CD4-positive, alpha-beta memory T cell (primary cell): ENCODE measurements around the gene DAPK2. TPM values are rescaled to one million over a fixed set of nuclear protein-coding genes. Genes with fewer than 3 reads are reported as not detected.

Experiments
- CTCF ChIA-PET: fragments of 350-600 bp; sonication (Branson Sonifier 250); formaldehyde crosslinking; loops from one replicate; lab custom pipeline; 2021; ENCODE audit warnings: inconsistent platforms; ENCODE audit not compliant: partially characterized antibody; lab: Charles Lee
- POLR2A ChIA-PET: fragments of 350-600 bp; sonication (Branson Sonifier 250); formaldehyde crosslinking; loops from one replicate; lab custom pipeline; 2021; ENCODE audit not compliant: partially characterized antibody; lab: Charles Lee
- DNase-seq, 5 donors: peaks; one replicate each; pipeline versions ENCODE4 v3.0.0 to v3.0.0-alpha.2; 2020 to 2022; ENCODE audit warnings: mixed read lengths in 1 of 5
- H3K27ac ChIP-seq: one replicate; pipeline ENCODE4 v1.7.0; 2013; ENCODE audit warnings: low read depth, low read length
- H3K27me3 ChIP-seq: 2 replicates; pipeline ENCODE4 v1.7.0; 2013; ENCODE audit warnings: mild to moderate bottlenecking, low read length, moderate library complexity; ENCODE audit not compliant: insufficient read depth
- H3K36me3 ChIP-seq: 2 replicates; pipeline ENCODE4 v1.7.0; 2013; ENCODE audit warnings: mild to moderate bottlenecking, low read length, moderate library complexity; ENCODE audit not compliant: insufficient read depth
- H3K4me1 ChIP-seq: 2 replicates; pipeline ENCODE4 v1.7.0; 2013; ENCODE audit warnings: mild to moderate bottlenecking, low read length, moderate library complexity; ENCODE audit not compliant: insufficient read depth
- H3K4me3 ChIP-seq, 2 donors: one replicate each; pipeline ENCODE4 v1.7.0; 2013; ENCODE audit warnings: low read length in 2 of 2, mild to moderate bottlenecking in 1 of 2
- H3K9me3 ChIP-seq, 2 donors: one replicate each; pipeline ENCODE4 v1.7.0; 2013; ENCODE audit warnings: low read length in 2 of 2, control low read depth in 1 of 2; ENCODE audit not compliant: control insufficient read depth in 1 of 2
- H3K27ac Mint-ChIP-seq, 7 donors: one replicate each; pipeline ENCODE4 v1.8.0; 2020 to 2021; ENCODE audit warnings: mixed read lengths in 7 of 7, mild to moderate bottlenecking in 6 of 7, inconsistent platforms in 3 of 7, moderate library complexity in 3 of 7
- H3K27me3 Mint-ChIP-seq, 2 donors: one replicate each; pipeline ENCODE4 v1.8.0; 2020 to 2021; ENCODE audit warnings: mixed read lengths in 2 of 2
- H3K36me3 Mint-ChIP-seq, 2 donors: one replicate each; pipeline ENCODE4 v1.8.0; 2020 to 2021; ENCODE audit warnings: mixed read lengths in 2 of 2, inconsistent platforms in 1 of 2, mild to moderate bottlenecking in 1 of 2
- H3K4me1 Mint-ChIP-seq, 4 donors: one replicate each; pipeline ENCODE4 v1.8.0; 2020 to 2021; ENCODE audit warnings: mixed read lengths in 4 of 4, mild to moderate bottlenecking in 1 of 4
- H3K4me3 Mint-ChIP-seq, 8 donors: one replicate each; pipeline ENCODE4 v1.8.0; 2020 to 2021; ENCODE audit warnings: mixed read lengths in 8 of 8, mild to moderate bottlenecking in 7 of 8, moderate library complexity in 6 of 8, inconsistent platforms in 3 of 8
- H3K9me3 Mint-ChIP-seq, 8 donors: one replicate each; pipeline ENCODE4 v1.8.0; 2020 to 2021; ENCODE audit warnings: mixed read lengths in 8 of 8, mild to moderate bottlenecking in 5 of 8, inconsistent platforms in 3 of 8, moderate library complexity in 1 of 8
- intact Hi-C: fragments of 100-400 bp; cut with micrococcal nuclease; formaldehyde crosslinking; loops from one replicate; pipeline ENCODE4 v1.15.1; 2023
- polyA plus RNA-seq, 2 donors: library from polyadenylated mRNA; unstranded; fragments of 300-500 nt; fragmentation: Illumina TruSeq; gene quantifications; one replicate each; pipeline ENCODE4 v1.2.3, GENCODE V29; 2021
- total RNA-seq, 2 experiments: library from RNA; stranded (reverse); gene quantifications; one replicate each; pipeline ENCODE4 v1.2.3, GENCODE V29; 2021

Gene DAPK2
- total and polyA plus RNA-seq, 4 experiments from 2014 or later = 0.93 to 2.9 (median 2.3) TPM; not detected in 1

DNA sequence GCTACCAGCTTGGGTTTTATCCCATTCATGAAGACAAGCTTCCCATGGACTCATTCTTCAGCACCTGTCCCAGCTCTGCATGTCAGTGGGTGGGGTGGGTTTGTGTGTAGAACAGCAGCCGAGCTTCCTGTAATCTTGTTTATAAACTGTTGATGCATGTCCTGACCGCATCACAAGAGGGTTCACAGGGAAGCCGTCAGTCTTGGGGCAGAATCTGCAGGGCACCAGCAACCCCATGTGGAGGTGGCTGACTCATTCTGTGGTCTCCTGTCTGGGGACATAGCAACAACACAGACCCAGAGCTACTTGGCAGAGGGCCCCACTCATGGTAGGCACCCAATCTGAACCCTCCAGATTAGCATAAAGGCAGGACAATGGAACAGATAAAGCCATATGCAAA lies 35.6 kb downstream of the DAPK2 start:
- Mint-ChIP-seq H3K27me3 (no peaks in the 10 kb centered on the region), H3K4me1 (peaks cover 32 to 49% (median 40%) of the 10 kb centered on the region in 4 donors), H3K9me3 (no peaks in the 10 kb centered on the region), H3K4me3 (peak overlapping the region in 7 of 8 donors; percentile 74 to 89 (median 79)), H3K36me3 (no peaks in the 10 kb centered on the region), H3K27ac (peak overlapping the region; percentile 91 to 100 (median 99))
- CTCF ChIA-PET = interaction anchor here (0.6 to 10.8 kb wide), 57 partner anchors 9 to 408 kb away, joined by 3 to 154 read pairs (median 4); partner anchors contain the start of genes DAPK2 and HERC1
- DNase-seq = peak; percentile 89 to 98 (median 93)
- Histone ChIP-seq H3K4me3 (no peak overlapping the region), H3K4me1 (peaks cover 47% of the 10 kb centered on the region), H3K27ac (peak overlapping the region; percentile 64), H3K36me3 (no peaks in the 10 kb centered on the region), H3K9me3 (no peaks in the 10 kb centered on the region), H3K27me3 (no peaks in the 10 kb centered on the region)
- intact Hi-C loops = loop anchor here (1.0 to 2.0 kb wide), 6 partner anchors 39 to 400 kb away; no protein-coding TSS in a partner anchor
- POLR2A ChIA-PET = interaction anchor here (0.6 to 3.9 kb wide), 41 partner anchors 12 to 1276 kb away, joined by 3 to 37 read pairs (median 6); partner anchors contain the start of genes CIAO2A, DAPK2, HERC1 and PARP16

DNA sequence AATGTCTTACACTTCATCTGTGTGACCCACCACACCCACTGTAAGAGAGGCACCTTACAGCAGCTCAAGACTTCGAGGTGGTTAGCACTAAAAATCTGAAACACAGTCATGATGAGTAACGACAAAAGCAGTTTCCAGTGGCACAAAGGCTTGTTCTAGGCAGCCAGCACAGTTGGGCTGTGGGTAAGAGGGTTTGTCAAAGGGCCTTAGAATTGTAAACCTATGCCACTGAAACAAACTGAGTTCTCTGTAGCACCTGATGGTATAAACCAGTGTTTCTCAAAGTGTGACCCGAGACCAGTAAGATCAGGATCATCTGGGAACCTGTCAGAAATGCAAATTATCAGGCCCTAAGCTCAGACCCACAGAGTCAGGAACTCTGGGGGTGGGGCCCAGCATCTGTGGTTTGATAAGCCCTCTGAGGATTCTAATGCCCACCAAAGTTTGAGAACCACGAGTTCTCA lies 36.5 kb downstream of the DAPK2 start:
- Mint-ChIP-seq H3K27me3 (no peaks in the 10 kb centered on the region), H3K9me3 (no peaks in the 10 kb centered on the region), H3K4me1 (peaks cover 32 to 53% (median 41%) of the 10 kb centered on the region in 4 donors), H3K27ac (peak overlapping the region; percentile 91 to 100 (median 99)), H3K4me3 (peak overlapping the region in 7 of 8 donors; percentile 23 to 89 (median 51)), H3K36me3 (no peaks in the 10 kb centered on the region)
- peak overlapping the region; percentile 64 for H3K27ac ChIP-seq
- no peaks in the 10 kb centered on the region for H3K36me3 ChIP-seq
- no peaks in the 10 kb centered on the region for H3K27me3 ChIP-seq
- no peak overlapping the region for H3K4me3 ChIP-seq
- intact Hi-C loops = loop anchor here (1.0 to 2.0 kb wide), 6 partner anchors 39 to 399 kb away; no protein-coding TSS in a partner anchor
- ChIA-PET POLR2A (interaction anchor here (0.7 to 3.9 kb wide), 26 partner anchors 11 to 1277 kb away, joined by 3 to 37 read pairs (median 8); partner anchors contain the start of genes CIAO2A, DAPK2, HERC1 and PARP16), CTCF (interaction anchor here (0.6 to 10.8 kb wide), 28 partner anchors 22 to 400 kb away, joined by 3 to 154 read pairs (median 4); partner anchors contain the start of genes DAPK2 and HERC1)
- peak; percentile 30 to 79 (median 48) for DNase-seq
- peaks cover 47% of the 10 kb centered on the region for H3K4me1 ChIP-seq
- no peaks in the 10 kb centered on the region for H3K9me3 ChIP-seq

DNA sequence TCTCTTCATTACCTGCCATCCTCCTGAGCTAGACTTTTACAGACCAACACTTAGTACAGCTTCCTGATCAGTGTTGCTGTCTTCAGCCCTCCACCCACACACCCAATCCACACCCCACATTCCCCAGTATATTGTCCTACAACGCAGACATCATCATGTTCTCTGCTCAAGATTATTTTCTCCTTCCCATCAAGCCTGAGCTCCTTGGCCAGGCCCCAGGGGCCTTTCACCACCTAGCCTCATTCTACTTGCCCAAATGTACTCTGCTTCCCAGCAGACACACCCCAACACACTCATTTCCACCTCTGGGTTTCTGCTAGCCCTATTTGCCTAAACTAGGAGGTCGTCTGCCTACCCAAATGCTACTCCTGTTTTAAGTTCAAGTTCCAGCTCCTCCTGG lies 37.0 kb downstream of the DAPK2 start:
- H3K4me3 ChIP-seq = no peak overlapping the region
- peak in 1 of 5 donors; percentile 18 for DNase-seq
- Mint-ChIP-seq H3K36me3 (no peaks in the 10 kb centered on the region), H3K27me3 (no peaks in the 10 kb centered on the region), H3K4me3 (peak overlapping the region in 7 of 8 donors; percentile 9 to 89 (median 51)), H3K27ac (peak overlapping the region; percentile 91 to 100 (median 99)), H3K4me1 (peaks cover 34 to 56% (median 43%) of the 10 kb centered on the region in 4 donors), H3K9me3 (no peaks in the 10 kb centered on the region)
- H3K27ac ChIP-seq = peak overlapping the region; percentile 64
- H3K4me1 ChIP-seq = peaks cover 52% of the 10 kb centered on the region
- H3K27me3 ChIP-seq = no peaks in the 10 kb centered on the region
- no peaks in the 10 kb centered on the region for H3K9me3 ChIP-seq
- POLR2A ChIA-PET = interaction anchor here (0.7 to 3.9 kb wide), 20 partner anchors 10 to 312 kb away, joined by 3 to 37 read pairs (median 9); partner anchors contain the start of genes CIAO2A, DAPK2, HERC1 and PPIB
- H3K36me3 ChIP-seq = no peaks in the 10 kb centered on the region
- intact Hi-C loops = no loop called here
- CTCF ChIA-PET = interaction anchor here (0.7 to 10.8 kb wide), 14 partner anchors 15 to 254 kb away, joined by 3 to 154 read pairs (median 14); partner anchors contain the start of genes DAPK2 and HERC1

DNA sequence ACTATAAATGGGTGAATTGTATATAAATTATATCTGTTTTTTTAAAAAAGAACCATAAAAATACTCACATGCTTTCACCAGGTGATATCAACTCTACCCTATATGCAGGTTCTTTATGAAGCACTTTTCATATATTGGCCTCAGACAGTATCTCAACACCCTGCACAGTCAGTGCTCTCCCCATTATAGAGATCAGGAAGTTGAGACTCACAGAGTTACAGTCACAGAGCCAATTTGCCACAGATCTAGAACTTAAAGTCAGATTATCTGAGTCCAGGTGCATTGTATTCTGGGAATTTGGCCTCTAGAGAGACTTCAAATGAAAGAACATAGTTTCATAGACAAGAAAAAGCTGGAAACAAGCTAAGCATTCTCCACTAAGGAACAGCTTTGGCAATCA lies 38.1 kb downstream of the DAPK2 start:
- H3K27ac Mint-ChIP-seq = peak overlapping the region; percentile 11 to 100 (median 71)
- no peaks in the 10 kb centered on the region for H3K36me3 Mint-ChIP-seq
- no peaks in the 10 kb centered on the region for H3K27me3 Mint-ChIP-seq
- H3K4me1 Mint-ChIP-seq = peaks cover 35 to 58% (median 48%) of the 10 kb centered on the region in 4 donors
- intact Hi-C loops = no loop called here
- POLR2A ChIA-PET = interaction anchor here (0.7 to 3.9 kb wide), 7 partner anchors 15 to 179 kb away, joined by 3 to 37 read pairs (median 14); partner anchors contain the start of gene HERC1
- no peaks in the 10 kb centered on the region for H3K27me3 ChIP-seq
- no peaks in the 10 kb centered on the region for H3K9me3 ChIP-seq
- H3K9me3 Mint-ChIP-seq = no peaks in the 10 kb centered on the region
- CTCF ChIA-PET = interaction anchor here (1.3 to 10.8 kb wide), 4 partner anchors 14 to 253 kb away, joined by 3 to 154 read pairs (median 74); no protein-coding TSS in a partner anchor
- H3K4me3 ChIP-seq = no peak overlapping the region
- no peaks in the 10 kb centered on the region for H3K36me3 ChIP-seq
- no peak overlapping the region for H3K4me3 Mint-ChIP-seq
- DNase-seq = no peak
- H3K4me1 ChIP-seq = peaks cover 50% of the 10 kb centered on the region
- no peak overlapping the region for H3K27ac ChIP-seq

DNA sequence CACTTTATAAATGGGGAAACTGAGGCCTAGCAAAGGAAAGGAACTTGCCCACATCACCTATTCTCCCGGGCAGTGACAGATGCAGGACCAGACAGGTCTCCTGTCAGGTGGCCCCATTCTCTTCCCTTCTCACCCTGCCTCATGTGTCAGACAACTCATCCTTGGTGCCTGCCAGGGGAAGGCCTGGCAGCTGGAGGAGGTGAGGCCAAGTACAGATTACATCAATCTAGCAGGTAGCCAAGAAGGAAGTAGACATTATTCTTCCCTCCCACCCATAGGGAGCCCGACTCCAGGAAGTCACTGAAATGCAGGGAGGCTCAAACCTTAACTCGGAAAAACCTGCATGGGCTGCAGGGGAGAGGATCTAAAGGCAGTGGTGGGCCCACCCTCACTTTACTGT lies 39.6 kb downstream of the DAPK2 start:
- Histone ChIP-seq H3K4me1 (peaks cover 45% of the 10 kb centered on the region), H3K27ac (no peak overlapping the region), H3K4me3 (no peak overlapping the region), H3K36me3 (no peaks in the 10 kb centered on the region), H3K9me3 (no peaks in the 10 kb centered on the region), H3K27me3 (no peaks in the 10 kb centered on the region)
- peaks cover 0 to under 1% of the 10 kb centered on the region in 2 donors for H3K27me3 Mint-ChIP-seq
- H3K9me3 Mint-ChIP-seq = no peaks in the 10 kb centered on the region
- H3K36me3 Mint-ChIP-seq = no peaks in the 10 kb centered on the region
- no peak for DNase-seq
- H3K4me1 Mint-ChIP-seq = peaks cover 32 to 57% (median 44%) of the 10 kb centered on the region in 4 donors
- peak overlapping the region in 1 of 8 donors; percentile 3 for H3K4me3 Mint-ChIP-seq
- intact Hi-C loops = no loop called here
- ChIA-PET POLR2A (no interaction called here), CTCF (interaction anchor here (1.1 to 10.8 kb wide), 2 partner anchors 64 to 254 kb away, joined by 3 to 154 read pairs; no protein-coding TSS in a partner anchor)
- peak overlapping the region in 3 of 7 donors; percentile 16 to 89 (median 42) for H3K27ac Mint-ChIP-seq

DNA sequence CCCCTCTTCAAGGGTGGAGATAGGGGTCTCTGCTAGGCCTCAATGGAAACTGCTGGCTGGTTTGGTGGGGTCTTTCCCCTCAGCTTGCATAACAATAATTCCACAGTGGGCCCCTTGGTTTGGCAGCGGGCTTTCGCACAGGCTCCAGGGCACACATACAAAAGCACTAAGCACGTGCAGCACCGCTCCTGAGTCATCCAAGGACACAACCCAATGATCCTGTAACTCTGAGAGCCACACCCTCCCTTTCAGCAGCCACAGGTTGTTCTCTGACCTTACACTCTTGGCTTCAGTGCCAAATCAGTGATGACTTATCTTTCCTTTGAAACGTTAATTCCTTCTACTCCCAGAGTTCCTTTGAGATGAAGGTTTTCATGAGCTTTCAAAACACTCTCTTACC lies 41.7 kb downstream of the DAPK2 start:
- Mint-ChIP-seq H3K27me3 (peaks cover 0 to 2% of the 10 kb centered on the region in 2 donors), H3K4me3 (no peak overlapping the region), H3K4me1 (peaks cover 17 to 38% (median 26%) of the 10 kb centered on the region in 4 donors), H3K36me3 (no peaks in the 10 kb centered on the region), H3K27ac (peak overlapping the region in 2 of 7 donors; percentile 37 to 84), H3K9me3 (no peaks in the 10 kb centered on the region)
- DNase-seq = no peak
- POLR2A ChIA-PET = interaction anchor here (0.7 to 2.4 kb wide), 7 partner anchors 18 to 352 kb away, joined by 3 to 11 read pairs (median 4); no protein-coding TSS in a partner anchor
- H3K27me3 ChIP-seq = no peaks in the 10 kb centered on the region
- H3K4me3 ChIP-seq = no peak overlapping the region
- CTCF ChIA-PET = interaction anchor here (1.1 to 10.8 kb wide), 2 partner anchors 33 to 62 kb away, joined by 3 to 154 read pairs; no protein-coding TSS in a partner anchor
- no peaks in the 10 kb centered on the region for H3K36me3 ChIP-seq
- no peak overlapping the region for H3K27ac ChIP-seq
- H3K4me1 ChIP-seq = peaks cover 26% of the 10 kb centered on the region
- H3K9me3 ChIP-seq = no peaks in the 10 kb centered on the region
- intact Hi-C loops = no loop called here
